OCI-LY7 (cell line): ENCODE data around the gene TAPBPL. TPM values are rescaled to one million over a fixed set of nuclear protein-coding genes. Genes with fewer than 3 reads are reported as not detected.
"Not testable (repeated sequence)": the region's sequence is repeated elsewhere in the genome, so short reads cannot be mapped to it uniquely, and the experiment has no call there.

Experiments used
- BruUV-seq: library from RNA; stranded (reverse); fragments of 400-500 nt; replicated peaks from 2 replicates; lab custom pipeline; 2021; lab: Mats Ljungman, UMichigan
- CTCF ChIA-PET: fragments of 300-600 bp; sonication (Branson Sonifier 250); formaldehyde crosslinking; loops from one replicate; lab custom pipeline; 2022; ENCODE audit warnings: antibody characterized with exemption; ENCODE audit not compliant: unreplicated experiment; lab: Charles Lee
- POLR2A ChIA-PET: fragments of 300-600 bp; sonication (Branson Sonifier 250); formaldehyde crosslinking; loops from one replicate; lab custom pipeline; 2022; ENCODE audit warnings: antibody characterized with exemption; lab: Charles Lee
- DNase-seq: peaks from one replicate; pipeline ENCODE4 v3.0.0-alpha.2; 2015; ENCODE audit warnings: low spot score
- H2AFZ ChIP-seq: fragments of 200-600 bp; sonication (generic), shearing (Covaris generic); 2 replicates; pipeline ENCODE4 v1.6.1; 2014; ENCODE audit warnings: mild to moderate bottlenecking, antibody characterized with exemption, low read length, moderate library complexity
- H3K27ac ChIP-seq: fragments of 200-600 bp; sonication (generic); 2 replicates; pipeline ENCODE4 v1.5.1; 2014; ENCODE audit warnings: mixed run types, low read depth, mild to moderate bottlenecking, moderate library complexity, low read length, inconsistent platforms; ENCODE audit not compliant: poor library complexity, severe bottlenecking
- H3K36me3 ChIP-seq: fragments of 200-600 bp; sonication (generic); 2 replicates; pipeline ENCODE4 v1.6.1; 2014; ENCODE audit warnings: mild to moderate bottlenecking, antibody characterized with exemption, low read length, moderate library complexity, mixed read lengths; ENCODE audit not compliant: insufficient read depth
- H3K4me1 ChIP-seq: fragments of 200-600 bp; sonication (generic); 2 replicates; pipeline ENCODE4 v1.5.1; 2014; ENCODE audit warnings: mild to moderate bottlenecking, low read length; ENCODE audit not compliant: insufficient read depth, poor library complexity, severe bottlenecking
- H3K4me2 ChIP-seq: fragments of 200-600 bp; sonication (generic); 2 replicates; pipeline ENCODE4 v1.6.1; 2014; ENCODE audit warnings: mild to moderate bottlenecking, low read length
- H3K4me3 ChIP-seq: fragments of 200-600 bp; sonication (generic); 2 replicates; pipeline ENCODE4 v1.5.1; 2014; ENCODE audit warnings: mild to moderate bottlenecking, low read depth, low read length; ENCODE audit not compliant: poor library complexity, severe bottlenecking
- H3K79me2 ChIP-seq: fragments of 200-600 bp; sonication (generic); 2 replicates; pipeline ENCODE4 v1.6.1; 2016; ENCODE audit warnings: low read depth, mild to moderate bottlenecking, low read length, moderate library complexity, mixed read lengths; ENCODE audit not compliant: insufficient read depth
- H3K9me2 ChIP-seq: fragments of 200-600 bp; sonication (generic); 2 replicates; pipeline ENCODE4 v1.6.1; 2016; ENCODE audit warnings: mild to moderate bottlenecking, low read length, mixed read lengths; ENCODE audit not compliant: insufficient read depth
- H3K9me3 ChIP-seq: fragments of 200-600 bp; sonication (generic); 2 replicates; pipeline ENCODE4 v1.6.1; 2014; ENCODE audit warnings: mild to moderate bottlenecking, mixed run types, low read length, mixed read lengths
- H4K20me1 ChIP-seq: fragments of 200-600 bp; sonication (generic); 2 replicates; pipeline ENCODE4 v1.6.1; 2014; ENCODE audit warnings: mild to moderate bottlenecking, antibody characterized with exemption, low read length, moderate library complexity, mixed read lengths; ENCODE audit not compliant: insufficient read depth
- EZH2phosphoT487 ChIP-seq: fragments of 200-600 bp; sonication (generic); IDR thresholded peaks from 2 replicates; pipeline ENCODE4 v1.6.1; 2018; ENCODE audit warnings: low read depth, borderline replicate concordance, mild to moderate bottlenecking, mixed run types, antibody characterized with exemption, low read length, moderate library complexity, mixed read lengths
- intact Hi-C: fragments of 100-400 bp; cut with micrococcal nuclease; formaldehyde crosslinking; loops from one replicate; pipeline ENCODE4 v1.10.0; 2022; ENCODE audit not compliant: unreplicated experiment
- total RNA-seq, 2 experiments: library from RNA; depleted of rRNA in 1 of 2; stranded (reverse); fragments of >200 nt in 1 of 2; shearing (Covaris generic) in 1 of 2; gene quantifications; 2 replicates each; pipeline ENCODE4 v1.2.3, GENCODE V29; 2014 to 2022
- TF ChIP-seq, protein P1 (sequence below): fragments of 200-600 bp; sonication (generic); conservative IDR thresholded peaks from 2 replicates; pipeline ENCODE4 v1.5.1; 2014; ENCODE audit warnings: mild to moderate bottlenecking, antibody characterized with exemption, low read length, moderate library complexity, mixed read lengths

The TAPBPL gene
- total RNA-seq, 2 experiments from 2014 or later = 23.7 to 25.5 TPM

DNA sequence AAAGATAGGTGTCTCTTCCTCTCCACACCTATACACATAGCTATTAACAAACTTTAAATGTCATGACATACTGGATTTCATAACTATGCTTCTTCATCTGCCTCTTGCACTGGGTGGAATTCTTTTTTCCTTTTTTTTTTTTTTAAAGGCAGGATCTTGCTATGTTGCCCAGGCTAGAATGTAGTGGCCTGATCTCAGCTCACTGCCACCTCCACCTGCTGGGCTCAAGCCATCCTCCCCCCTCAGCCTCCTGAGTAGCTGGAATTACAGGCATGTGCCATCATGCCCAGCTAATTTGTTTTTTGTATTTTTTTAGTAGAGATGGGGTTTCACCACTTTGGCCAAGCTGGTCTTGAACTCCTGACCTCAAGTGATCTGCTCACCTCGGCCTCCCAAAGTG, 36.4 kb downstream of the TAPBPL start:
- ChIA-PET POLR2A (interaction anchor here (0.7 to 1.8 kb wide), 5 partner anchors 15 to 69 kb away, joined by 3 to 7 read pairs (median 3); no protein-coding TSS in a partner anchor), CTCF (interaction anchor here (0.5 kb wide), 1 partner anchor 140 kb away, joined by 3 read pairs; no protein-coding TSS in a partner anchor)
- H3K4me2 ChIP-seq = no peak overlapping the region
- peaks cover 25% of the 10 kb centered on the region for H3K36me3 ChIP-seq
- no peak overlapping the region for H3K27ac ChIP-seq
- no peak overlapping the region for H3K4me3 ChIP-seq
- no peaks in the 10 kb centered on the region for H3K9me3 ChIP-seq
- no peak for TF ChIP-seq EZH2phosphoT487
- TF ChIP-seq, protein P1, sequence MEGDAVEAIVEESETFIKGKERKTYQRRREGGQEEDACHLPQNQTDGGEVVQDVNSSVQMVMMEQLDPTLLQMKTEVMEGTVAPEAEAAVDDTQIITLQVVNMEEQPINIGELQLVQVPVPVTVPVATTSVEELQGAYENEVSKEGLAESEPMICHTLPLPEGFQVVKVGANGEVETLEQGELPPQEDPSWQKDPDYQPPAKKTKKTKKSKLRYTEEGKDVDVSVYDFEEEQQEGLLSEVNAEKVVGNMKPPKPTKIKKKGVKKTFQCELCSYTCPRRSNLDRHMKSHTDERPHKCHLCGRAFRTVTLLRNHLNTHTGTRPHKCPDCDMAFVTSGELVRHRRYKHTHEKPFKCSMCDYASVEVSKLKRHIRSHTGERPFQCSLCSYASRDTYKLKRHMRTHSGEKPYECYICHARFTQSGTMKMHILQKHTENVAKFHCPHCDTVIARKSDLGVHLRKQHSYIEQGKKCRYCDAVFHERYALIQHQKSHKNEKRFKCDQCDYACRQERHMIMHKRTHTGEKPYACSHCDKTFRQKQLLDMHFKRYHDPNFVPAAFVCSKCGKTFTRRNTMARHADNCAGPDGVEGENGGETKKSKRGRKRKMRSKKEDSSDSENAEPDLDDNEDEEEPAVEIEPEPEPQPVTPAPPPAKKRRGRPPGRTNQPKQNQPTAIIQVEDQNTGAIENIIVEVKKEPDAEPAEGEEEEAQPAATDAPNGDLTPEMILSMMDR = no peak
- no peaks in the 10 kb centered on the region for H3K9me2 ChIP-seq
- no peaks in the 10 kb centered on the region for H4K20me1 ChIP-seq
- peaks cover 18% of the 10 kb centered on the region for H3K79me2 ChIP-seq
- H2AFZ ChIP-seq = no peak overlapping the region
- peaks cover 10% of the 10 kb centered on the region for H3K4me1 ChIP-seq
- intact Hi-C loops = no loop called here
- no TSS peak for BruUV-seq
- no peak for DNase-seq

- H3K9me3 ChIP-seq = no peaks in the 10 kb centered on the region
- no peaks in the 10 kb centered on the region for H4K20me1 ChIP-seq
- H2AFZ ChIP-seq = no peak overlapping the region
- ChIA-PET POLR2A (interaction anchor here (0.7 to 1.8 kb wide), 6 partner anchors 24 to 248 kb away, joined by 3 to 6 read pairs (median 4); no protein-coding TSS in a partner anchor), CTCF (no interaction called here)
- intact Hi-C loops = no loop called here
- no TSS peak for BruUV-seq
- H3K79me2 ChIP-seq = peaks cover 19% of the 10 kb centered on the region
- no peak overlapping the region for H3K27ac ChIP-seq
- TF ChIP-seq, protein P1 = no peak
- H3K9me2 ChIP-seq = no peaks in the 10 kb centered on the region
- H3K36me3 ChIP-seq = peaks cover 25% of the 10 kb centered on the region
- DNase-seq = no peak
- no peak overlapping the region for H3K4me2 ChIP-seq
- H3K4me3 ChIP-seq = no peak overlapping the region
- H3K4me1 ChIP-seq = peaks cover 10% of the 10 kb centered on the region
Measured at GRCh38 chr12:6489449-6489848, 37.6 kb downstream of the TAPBPL start.

- Histone ChIP-seq H3K36me3 (peaks cover 32% of the 10 kb centered on the region), H3K4me1 (peaks cover 19% of the 10 kb centered on the region), H3K79me2 (peaks cover 31% of the 10 kb centered on the region)
- H3K9me3 ChIP-seq, H3K4me2 ChIP-seq, DNase-seq, H3K9me2 ChIP-seq, H3K27ac ChIP-seq, H4K20me1 ChIP-seq, H2AFZ ChIP-seq, H3K4me3 ChIP-seq, BruUV-seq: not testable (repeated sequence)
- intact Hi-C loops = loop anchor here (5.0 kb wide), 1 partner anchor 207 kb away; no protein-coding TSS in a partner anchor
- POLR2A ChIA-PET = interaction anchor here (0.7 to 3.4 kb wide), 5 partner anchors 8 to 123 kb away, joined by 3 to 24 read pairs (median 5); partner anchors contain the start of gene VAMP1
- CTCF ChIA-PET = interaction anchor here (0.6 kb wide), 2 partner anchors 161 to 164 kb away, joined by 3 read pairs; no protein-coding TSS in a partner anchor
Measured at GRCh38 chr12:6490673-6491072, 38.8 kb downstream of the TAPBPL start.
